KMS-11 (cell line): Measurements from ENCODE around the gene RPS10.

Experiments
- H2AFZ ChIP-seq: fragments of 200-600 bp; sonication (generic); 2 replicates; pipeline ENCODE4 v1.6.1; 2016; ENCODE audit warnings: antibody characterized with exemption, mixed run types, low read depth
- H3K27ac ChIP-seq: fragments of 200-600 bp; sonication (generic); 2 replicates; pipeline ENCODE4 v1.6.1; 2016; ENCODE audit warnings: mild to moderate bottlenecking, mixed run types
- H3K27me3 ChIP-seq: fragments of 200-600 bp; sonication (generic); 2 replicates; pipeline ENCODE4 v1.6.1; 2017; ENCODE audit warnings: mild to moderate bottlenecking, low read depth, mixed run types, moderate library complexity; ENCODE audit not compliant: insufficient read depth
- H3K36me3 ChIP-seq: fragments of 200-600 bp; sonication (generic); 2 replicates; pipeline ENCODE4 v1.6.1; 2017; ENCODE audit warnings: mild to moderate bottlenecking, mixed run types; ENCODE audit not compliant: insufficient read depth
- H3K4me1 ChIP-seq: fragments of 200-600 bp; sonication (generic); 2 replicates; pipeline ENCODE4 v1.6.1; 2016; ENCODE audit warnings: mild to moderate bottlenecking, low read depth, mixed run types; ENCODE audit not compliant: poor library complexity, severe bottlenecking
- H3K4me2 ChIP-seq: fragments of 200-600 bp; sonication (generic); 2 replicates; pipeline ENCODE4 v1.7.0; 2016; ENCODE audit warnings: mild to moderate bottlenecking, mixed run types
- H3K4me3 ChIP-seq: fragments of 200-600 bp; sonication (generic); IDR thresholded peaks from 2 replicates; pipeline ENCODE4 v1.6.1; 2017; ENCODE audit warnings: low read depth, low read length, mixed read lengths; ENCODE audit not compliant: insufficient read depth
- H3K79me2 ChIP-seq: fragments of 200-600 bp; sonication (generic); 2 replicates; pipeline ENCODE4 v1.6.1; 2016; ENCODE audit warnings: low read depth, mixed run types; ENCODE audit not compliant: insufficient read depth
- H3K9ac ChIP-seq: fragments of 200-600 bp; sonication (generic); 2 replicates; pipeline ENCODE4 v1.6.1; 2016; ENCODE audit warnings: mild to moderate bottlenecking, mixed run types
- H4K20me1 ChIP-seq: fragments of 200-600 bp; sonication (generic); 2 replicates; pipeline ENCODE4 v1.6.1; 2016; ENCODE audit warnings: mild to moderate bottlenecking, mixed run types; ENCODE audit not compliant: insufficient read depth
- TF ChIP-seq, protein P1 (sequence below): fragments of 200-600 bp; sonication (generic); conservative IDR thresholded peaks from 2 replicates; pipeline ENCODE4 v1.6.1; 2017; ENCODE audit warnings: low read depth, mild to moderate bottlenecking, antibody characterized with exemption, low read length, moderate library complexity, mixed read lengths

The RPS10 gene

GRCh38 chr6:34390531-34391472 is 35.1 kb downstream of the RPS10 start:
- Histone ChIP-seq H3K9ac (peak overlapping the region; percentile 99), H3K4me1 (peaks cover 20% of the 10 kb centered on the region), H3K4me2 (peak overlapping the region; percentile 93), H3K79me2 (peaks cover 63% of the 10 kb centered on the region), H3K4me3 (no peak overlapping the region), H3K36me3 (no peaks in the 10 kb centered on the region), H3K27me3 (no peaks in the 10 kb centered on the region), H4K20me1 (peaks cover 9% of the 10 kb centered on the region; the same call in 1 of the 2 replicates), H3K27ac (peak overlapping the region; percentile 99), H2AFZ (peak overlapping the region; percentile 80; the same call in 1 of the 2 replicates)
- TF ChIP-seq, protein P1, sequence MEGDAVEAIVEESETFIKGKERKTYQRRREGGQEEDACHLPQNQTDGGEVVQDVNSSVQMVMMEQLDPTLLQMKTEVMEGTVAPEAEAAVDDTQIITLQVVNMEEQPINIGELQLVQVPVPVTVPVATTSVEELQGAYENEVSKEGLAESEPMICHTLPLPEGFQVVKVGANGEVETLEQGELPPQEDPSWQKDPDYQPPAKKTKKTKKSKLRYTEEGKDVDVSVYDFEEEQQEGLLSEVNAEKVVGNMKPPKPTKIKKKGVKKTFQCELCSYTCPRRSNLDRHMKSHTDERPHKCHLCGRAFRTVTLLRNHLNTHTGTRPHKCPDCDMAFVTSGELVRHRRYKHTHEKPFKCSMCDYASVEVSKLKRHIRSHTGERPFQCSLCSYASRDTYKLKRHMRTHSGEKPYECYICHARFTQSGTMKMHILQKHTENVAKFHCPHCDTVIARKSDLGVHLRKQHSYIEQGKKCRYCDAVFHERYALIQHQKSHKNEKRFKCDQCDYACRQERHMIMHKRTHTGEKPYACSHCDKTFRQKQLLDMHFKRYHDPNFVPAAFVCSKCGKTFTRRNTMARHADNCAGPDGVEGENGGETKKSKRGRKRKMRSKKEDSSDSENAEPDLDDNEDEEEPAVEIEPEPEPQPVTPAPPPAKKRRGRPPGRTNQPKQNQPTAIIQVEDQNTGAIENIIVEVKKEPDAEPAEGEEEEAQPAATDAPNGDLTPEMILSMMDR: no peak

DNA sequence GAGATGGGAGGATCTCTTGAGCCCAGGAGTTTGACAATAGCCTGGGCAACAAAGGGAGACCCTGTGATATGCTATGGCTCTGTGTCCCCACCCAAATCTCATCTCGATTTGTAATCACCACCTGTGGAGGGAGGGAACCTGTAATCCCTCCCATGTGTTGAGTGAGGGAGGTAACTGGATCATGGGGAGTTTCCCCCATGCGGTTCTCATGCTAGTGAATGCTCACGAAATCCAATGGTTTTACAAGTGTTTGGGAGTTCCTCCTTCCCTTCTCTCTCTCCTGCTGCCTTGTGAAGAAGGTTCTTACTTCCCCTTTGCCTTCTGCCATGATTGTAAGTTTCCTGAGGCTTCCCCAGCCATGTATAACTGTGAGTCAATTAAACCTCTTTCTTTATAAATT is 36.8 kb downstream of the RPS10 start:
- Histone ChIP-seq H3K36me3 (no peaks in the 10 kb centered on the region), H3K27ac (no peak overlapping the region), H4K20me1 (peaks cover 16% of the 10 kb centered on the region; the same call in 1 of the 2 replicates), H3K9ac (no peak overlapping the region), H3K4me3 (no peak overlapping the region), H3K4me2 (no peak overlapping the region), H3K4me1 (peaks cover 20% of the 10 kb centered on the region), H3K27me3 (no peaks in the 10 kb centered on the region), H3K79me2 (peaks cover 80% of the 10 kb centered on the region), H2AFZ (no peak overlapping the region)
- TF ChIP-seq, protein P1: no peak

DNA sequence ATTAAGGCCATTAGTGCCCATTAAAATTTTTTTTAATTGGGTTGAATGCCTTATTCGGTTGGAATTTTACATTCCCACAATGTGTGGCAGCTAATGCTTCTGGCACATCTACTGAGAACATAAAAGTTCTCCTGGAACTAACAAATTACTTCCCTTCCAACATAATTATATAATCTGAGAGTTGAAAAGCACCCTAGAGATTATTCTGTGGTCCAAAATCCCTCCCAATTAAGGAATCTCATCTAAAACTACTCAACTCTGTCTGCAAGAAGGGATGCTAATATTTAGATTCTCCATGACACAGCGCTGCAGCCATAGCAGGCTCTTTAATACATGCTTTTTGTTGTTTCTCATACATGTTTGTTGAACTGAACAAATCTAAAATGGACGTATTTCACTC is 37.4 kb downstream of the RPS10 start:
- Histone ChIP-seq H3K27me3 (no peaks in the 10 kb centered on the region), H3K36me3 (no peaks in the 10 kb centered on the region), H3K4me2 (no peak overlapping the region), H2AFZ (no peak overlapping the region), H3K4me1 (peaks cover 15% of the 10 kb centered on the region), H3K4me3 (no peak overlapping the region), H3K79me2 (peaks cover 86% of the 10 kb centered on the region), H4K20me1 (peaks cover 16% of the 10 kb centered on the region; the same call in 1 of the 2 replicates), H3K27ac (no peak overlapping the region), H3K9ac (no peak overlapping the region)
- TF ChIP-seq, protein P1: no peak

GRCh38 chr6:34386316-34387137 is 39.3 kb downstream of the RPS10 start:
- peaks cover 16% of the 10 kb centered on the region; the same call in 1 of the 2 replicates for H4K20me1 ChIP-seq
- H3K4me1 ChIP-seq: peaks cover 10% of the 10 kb centered on the region
- no peak overlapping the region for H3K4me3 ChIP-seq
- TF ChIP-seq, protein P1: no peak
- no peak overlapping the region for H2AFZ ChIP-seq
- no peak overlapping the region for H3K9ac ChIP-seq
- H3K36me3 ChIP-seq: no peaks in the 10 kb centered on the region
- H3K27ac ChIP-seq: no peak overlapping the region
- H3K79me2 ChIP-seq: peaks cover 97% of the 10 kb centered on the region
- H3K4me2 ChIP-seq: no peak overlapping the region
- no peaks in the 10 kb centered on the region for H3K27me3 ChIP-seq
